ENCODE results near the gene USP7.

Gene USP7

DNA sequence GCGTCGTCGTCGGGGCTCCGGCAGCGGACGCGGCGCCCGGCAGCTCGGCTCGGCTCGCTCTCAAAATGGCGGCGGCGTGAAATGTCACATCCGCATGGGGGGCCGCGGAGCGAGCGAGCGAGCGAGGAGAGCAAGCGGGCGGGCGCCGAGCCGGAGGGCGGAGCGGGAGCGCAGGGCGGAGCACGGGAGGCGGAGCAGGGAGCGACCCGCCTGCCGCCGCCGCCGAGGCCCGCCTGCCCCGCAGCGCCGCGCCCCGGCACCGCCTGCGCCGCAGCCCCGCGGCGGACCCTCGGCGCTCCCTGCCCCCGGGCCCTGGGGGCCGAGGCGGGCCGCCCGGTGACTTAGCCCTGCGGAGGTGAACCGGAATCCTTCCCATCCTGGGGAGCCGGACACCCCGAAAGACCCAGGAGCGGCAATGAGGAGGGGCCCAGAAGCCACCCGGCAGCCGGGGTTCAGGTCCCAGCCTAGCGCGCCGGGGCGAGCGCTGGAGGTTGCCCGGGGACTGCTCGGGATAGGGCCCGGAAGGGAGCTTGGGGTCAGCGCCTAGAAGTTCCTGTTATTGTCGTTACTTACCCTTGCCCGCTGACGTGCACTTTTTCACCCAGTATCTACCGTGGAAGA lies at the start of gene USP7:
TSS of gene USP7 (minus strand) at position 86 of the 621 bp plus-strand sequence. CDS start 621 bp downstream, outside the sequence.
- Histone ChIP-seq H3K36me3 (replicated peaks; ENCODE audit: insufficient read depth, low read length) (no peaks in the 10 kb centered on the region), H3K4me1 (ENCODE audit: low read length) (peaks cover 18% of the 10 kb centered on the region), H3K9me2 (replicated peaks; ENCODE audit: insufficient read depth, low read length) (no peaks in the 10 kb centered on the region), H3F3A (ENCODE audit: insufficient read depth, low read length) (peaks cover 38% of the 10 kb centered on the region), H3K4me3 (ENCODE audit: low read length) (peak within 1 kb of the TSS; percentile 69), H4K20me1 (ENCODE audit: insufficient read depth, low read length) (peaks cover 30% of the 10 kb centered on the region), H3K9ac (ENCODE audit: low read length) (peak within 1 kb of the TSS; percentile 86), H3K79me2 (ENCODE audit: low read length) (peaks cover 51% of the 10 kb centered on the region), H3K27me3 (replicated peaks; ENCODE audit: insufficient read depth, low read length) (no peaks in the 10 kb centered on the region), H3K4me2 (ENCODE audit: low read depth, low read length) (peak within 1 kb of the TSS; percentile 87), H3K9me3 (replicated peaks; ENCODE audit: insufficient read depth, low read length) (no peaks in the 10 kb centered on the region), H3K27ac (ENCODE audit: low read length) (peak within 1 kb of the TSS; percentile 84), H2AFZ (ENCODE audit: low read length) (peak within 1 kb of the TSS; percentile 47)
- no peak for TF ChIP-seq EZH2phosphoT487 (IDR thresholded peaks at IDR 0.05; ENCODE audit: low read length)
- no peak for TF ChIP-seq EZH2 (optimal IDR thresholded peaks at IDR 0.05; ENCODE audit: low read depth, low read length)
- TF ChIP-seq, protein P1, sequence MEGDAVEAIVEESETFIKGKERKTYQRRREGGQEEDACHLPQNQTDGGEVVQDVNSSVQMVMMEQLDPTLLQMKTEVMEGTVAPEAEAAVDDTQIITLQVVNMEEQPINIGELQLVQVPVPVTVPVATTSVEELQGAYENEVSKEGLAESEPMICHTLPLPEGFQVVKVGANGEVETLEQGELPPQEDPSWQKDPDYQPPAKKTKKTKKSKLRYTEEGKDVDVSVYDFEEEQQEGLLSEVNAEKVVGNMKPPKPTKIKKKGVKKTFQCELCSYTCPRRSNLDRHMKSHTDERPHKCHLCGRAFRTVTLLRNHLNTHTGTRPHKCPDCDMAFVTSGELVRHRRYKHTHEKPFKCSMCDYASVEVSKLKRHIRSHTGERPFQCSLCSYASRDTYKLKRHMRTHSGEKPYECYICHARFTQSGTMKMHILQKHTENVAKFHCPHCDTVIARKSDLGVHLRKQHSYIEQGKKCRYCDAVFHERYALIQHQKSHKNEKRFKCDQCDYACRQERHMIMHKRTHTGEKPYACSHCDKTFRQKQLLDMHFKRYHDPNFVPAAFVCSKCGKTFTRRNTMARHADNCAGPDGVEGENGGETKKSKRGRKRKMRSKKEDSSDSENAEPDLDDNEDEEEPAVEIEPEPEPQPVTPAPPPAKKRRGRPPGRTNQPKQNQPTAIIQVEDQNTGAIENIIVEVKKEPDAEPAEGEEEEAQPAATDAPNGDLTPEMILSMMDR (IDR thresholded peaks at IDR 0.05; ENCODE audit: low read length) = no peak
- peak; percentile 90 for DNase-seq

DNA sequence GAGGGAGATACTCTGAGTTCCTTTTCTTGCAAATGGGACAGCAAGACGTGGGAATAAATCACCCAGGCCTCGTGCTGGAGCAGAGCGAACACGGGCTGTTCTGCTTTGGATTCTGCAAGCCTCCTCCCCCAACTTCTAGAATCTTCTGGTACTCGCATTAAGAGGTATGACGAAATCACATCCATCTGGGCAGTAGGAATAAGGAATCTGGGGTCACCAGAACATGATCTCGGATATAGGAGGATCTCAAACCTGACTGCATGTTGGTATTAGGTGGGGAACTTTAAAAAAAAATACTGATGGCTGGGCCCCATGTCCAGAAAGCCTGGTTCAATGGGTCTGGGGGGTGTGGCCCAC lies 49.8 kb upstream of the USP7 start:
- no peak overlapping the region for H3K9ac ChIP-seq (ENCODE audit: low read length)
- H2AFZ ChIP-seq (ENCODE audit: low read length) = no peak overlapping the region
- TF ChIP-seq EZH2 (optimal IDR thresholded peaks at IDR 0.05; ENCODE audit: low read depth, low read length) (no peak), EZH2phosphoT487 (IDR thresholded peaks at IDR 0.05; ENCODE audit: low read length) (no peak)
- TF ChIP-seq, protein P1 (IDR thresholded peaks at IDR 0.05; ENCODE audit: low read length) = no peak
- H3K4me2 ChIP-seq (ENCODE audit: low read depth, low read length) = no peak overlapping the region
- no peaks in the 10 kb centered on the region for H3K9me2 ChIP-seq (replicated peaks; ENCODE audit: insufficient read depth, low read length)
- H3K4me1 ChIP-seq (ENCODE audit: low read length) = no peaks in the 10 kb centered on the region
- no peak overlapping the region for H3K27ac ChIP-seq (ENCODE audit: low read length)
- H3K79me2 ChIP-seq (ENCODE audit: low read length) = no peaks in the 10 kb centered on the region
- H3K36me3 ChIP-seq (replicated peaks; ENCODE audit: insufficient read depth, low read length) = no peaks in the 10 kb centered on the region
- H3K9me3 ChIP-seq (replicated peaks; ENCODE audit: insufficient read depth, low read length) = no peaks in the 10 kb centered on the region
- no peak overlapping the region for H3K4me3 ChIP-seq (ENCODE audit: low read length)
- H3K27me3 ChIP-seq (replicated peaks; ENCODE audit: insufficient read depth, low read length) = no peaks in the 10 kb centered on the region
- no peak for DNase-seq
- H4K20me1 ChIP-seq (ENCODE audit: insufficient read depth, low read length) = no peaks in the 10 kb centered on the region
- H3F3A ChIP-seq (ENCODE audit: insufficient read depth, low read length) = no peaks in the 10 kb centered on the region

DNA sequence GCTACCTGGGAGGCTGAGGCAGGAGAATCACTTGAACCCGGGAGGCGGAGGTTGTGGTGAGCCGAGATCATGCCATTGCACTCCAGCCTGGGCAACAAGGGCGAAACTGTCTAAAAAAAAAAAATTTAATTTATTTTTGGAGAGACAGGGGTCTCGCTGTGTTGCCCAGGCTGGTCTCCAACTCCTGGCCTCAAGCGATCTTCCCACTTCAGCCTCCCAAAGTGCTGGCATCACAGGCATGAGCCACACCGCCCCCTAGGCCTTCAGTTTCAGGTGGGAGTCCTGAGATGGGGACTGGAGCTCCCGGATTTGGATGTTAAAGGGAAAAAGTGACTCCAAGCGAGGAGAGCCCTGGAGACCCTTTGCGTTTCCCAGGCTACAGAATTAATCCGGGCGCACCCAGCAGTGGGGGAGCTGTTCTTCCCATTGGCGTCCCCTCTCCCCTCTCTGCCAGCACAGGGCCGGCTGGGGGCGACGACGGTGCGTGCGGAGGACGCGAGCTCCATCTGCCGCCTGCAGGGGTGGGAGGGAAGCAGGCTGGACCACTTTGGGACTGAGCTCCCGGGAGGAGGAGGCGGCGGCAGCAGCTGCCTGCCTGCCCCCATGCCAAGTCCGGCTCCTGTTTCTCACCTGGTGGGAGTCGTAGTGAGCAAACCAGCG lies 49.3 kb upstream of the USP7 start:
- H3K79me2 ChIP-seq (ENCODE audit: low read length) = no peaks in the 10 kb centered on the region
- no peaks in the 10 kb centered on the region for H3K9me3 ChIP-seq (replicated peaks; ENCODE audit: insufficient read depth, low read length)
- H3K4me3 ChIP-seq (ENCODE audit: low read length) = no peak overlapping the region
- H3K27me3 ChIP-seq (replicated peaks; ENCODE audit: insufficient read depth, low read length) = no peaks in the 10 kb centered on the region
- H2AFZ ChIP-seq (ENCODE audit: low read length) = no peak overlapping the region
- H3K36me3 ChIP-seq (replicated peaks; ENCODE audit: insufficient read depth, low read length) = no peaks in the 10 kb centered on the region
- H3F3A ChIP-seq (ENCODE audit: insufficient read depth, low read length) = no peaks in the 10 kb centered on the region
- no peaks in the 10 kb centered on the region for H3K4me1 ChIP-seq (ENCODE audit: low read length)
- H3K9ac ChIP-seq (ENCODE audit: low read length) = no peak overlapping the region
- H3K9me2 ChIP-seq (replicated peaks; ENCODE audit: insufficient read depth, low read length) = no peaks in the 10 kb centered on the region
- H4K20me1 ChIP-seq (ENCODE audit: insufficient read depth, low read length) = no peaks in the 10 kb centered on the region
- TF ChIP-seq, protein P1 (IDR thresholded peaks at IDR 0.05; ENCODE audit: low read length) = no peak
- no peak for TF ChIP-seq EZH2phosphoT487 (IDR thresholded peaks at IDR 0.05; ENCODE audit: low read length)
- no peak for TF ChIP-seq EZH2 (optimal IDR thresholded peaks at IDR 0.05; ENCODE audit: low read depth, low read length)
- H3K4me2 ChIP-seq (ENCODE audit: low read depth, low read length) = no peak overlapping the region
- no peak overlapping the region for H3K27ac ChIP-seq (ENCODE audit: low read length)
- DNase-seq = no peak
